IPS-15b (cell line): Measurements from ENCODE around the gene BMP8A.

Experiments used
- H3K27me3 ChIP-seq: one replicate; pipeline ENCODE4 v1.6.1; 2013; ENCODE audit warnings: low read length; ENCODE audit not compliant: control insufficient read depth, insufficient read depth
- H3K36me3 ChIP-seq: one replicate; pipeline ENCODE4 v1.6.1; 2013; ENCODE audit warnings: low read length; ENCODE audit not compliant: control insufficient read depth, insufficient read depth
- H3K4me1 ChIP-seq: one replicate; pipeline ENCODE4 v1.6.1; 2013; ENCODE audit warnings: mild to moderate bottlenecking, low read length; ENCODE audit not compliant: control insufficient read depth, insufficient read depth
- H3K4me3 ChIP-seq: one replicate; pipeline ENCODE4 v1.5.1; 2013; ENCODE audit warnings: low read depth, low read length
- H3K9ac ChIP-seq: one replicate; pipeline ENCODE4 v1.6.1; 2013; ENCODE audit warnings: low read depth, mild to moderate bottlenecking, low read length
- H3K9me3 ChIP-seq: one replicate; pipeline ENCODE4 v1.6.1; 2013; ENCODE audit warnings: mild to moderate bottlenecking, low read length; ENCODE audit not compliant: control insufficient read depth, insufficient read depth

The BMP8A gene

DNA sequence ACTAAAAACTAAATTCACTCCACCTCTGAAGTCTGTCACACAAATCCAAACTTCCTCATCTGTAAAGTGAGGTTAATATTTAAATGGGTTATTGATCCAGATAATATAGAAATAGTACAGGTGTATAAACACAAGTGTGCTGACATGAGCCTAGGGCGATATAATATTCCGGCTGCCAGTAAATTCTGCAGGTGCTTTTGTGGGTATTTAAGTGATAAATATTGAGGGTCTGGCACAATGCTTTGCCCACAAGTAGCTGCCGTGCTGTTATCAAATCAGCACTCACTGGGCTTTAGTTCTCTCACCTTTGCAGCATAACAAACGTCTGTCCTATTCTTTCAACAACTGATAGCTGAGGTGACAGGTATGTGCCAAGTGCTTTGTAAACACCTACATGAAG is 77.6 kb downstream of the BMP8A start:
- Histone ChIP-seq H3K27me3 (no peaks in the 10 kb centered on the region), H3K4me1 (peaks cover 5% of the 10 kb centered on the region), H3K36me3 (peaks cover 75% of the 10 kb centered on the region), H3K9ac (no peak overlapping the region), H3K4me3 (no peak overlapping the region), H3K9me3 (no peaks in the 10 kb centered on the region)

DNA sequence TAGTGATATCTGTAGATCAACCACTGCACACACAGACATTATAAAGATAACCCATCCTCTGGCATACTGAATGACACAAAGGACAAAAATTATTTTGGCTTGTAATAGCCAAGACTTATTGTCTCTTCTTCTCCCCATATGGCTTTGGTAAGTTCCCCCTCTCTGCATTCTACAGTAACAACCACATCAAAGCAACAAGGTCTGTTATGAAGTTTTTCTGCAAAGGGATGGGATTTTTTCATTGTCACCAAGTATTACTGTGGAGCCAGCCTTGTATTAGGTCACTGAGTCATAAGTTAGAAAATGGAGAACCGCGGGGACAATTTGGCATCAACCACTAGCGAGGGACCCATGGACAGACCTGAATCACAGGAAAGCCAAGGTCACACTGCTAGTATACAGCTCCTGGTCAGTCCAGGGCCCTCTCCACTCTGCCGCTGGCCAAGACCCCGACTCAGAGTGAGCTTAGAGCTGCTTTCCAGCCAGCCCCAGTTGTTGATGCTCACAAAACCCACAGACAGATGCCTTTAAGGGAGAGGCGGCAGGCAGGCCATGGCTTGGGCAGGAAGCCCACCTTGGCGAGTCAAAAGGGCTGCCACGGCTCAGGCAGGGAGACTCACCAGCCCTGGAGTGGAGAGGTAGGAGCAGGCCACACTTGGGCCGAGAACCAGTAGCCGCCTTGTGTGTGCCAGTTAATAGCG is 79.2 kb downstream of the BMP8A start:
- peaks cover 71% of the 10 kb centered on the region for H3K36me3 ChIP-seq
- H3K9ac ChIP-seq, result no peak overlapping the region
- H3K27me3 ChIP-seq, result no peaks in the 10 kb centered on the region
- no peaks in the 10 kb centered on the region for H3K9me3 ChIP-seq
- peaks cover 15% of the 10 kb centered on the region for H3K4me1 ChIP-seq
- no peak overlapping the region for H3K4me3 ChIP-seq

DNA sequence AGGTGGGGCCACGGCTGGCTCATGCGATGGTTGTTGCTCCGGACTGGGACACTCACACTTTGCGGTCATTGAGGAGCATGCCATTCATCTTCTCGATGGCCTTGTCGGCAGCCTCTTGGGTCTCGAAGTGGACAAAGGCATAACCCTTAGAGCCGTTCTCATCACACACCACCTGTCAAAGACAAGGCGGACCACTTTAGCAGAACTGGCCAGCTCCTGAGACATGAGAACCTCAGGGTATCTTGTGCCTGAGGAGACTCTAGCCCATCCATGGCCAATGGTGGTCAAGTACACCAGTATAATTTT is 79.7 kb downstream of the BMP8A start:
- Histone ChIP-seq H3K27me3 (no peaks in the 10 kb centered on the region), H3K9ac (no peak overlapping the region), H3K4me1 (peaks cover 15% of the 10 kb centered on the region), H3K36me3 (peaks cover 68% of the 10 kb centered on the region), H3K4me3 (no peak overlapping the region), H3K9me3 (no peaks in the 10 kb centered on the region)

GRCh38 chr1:39572379-39573096 is 81.1 kb downstream of the BMP8A start:
- peaks cover 55% of the 10 kb centered on the region for H3K36me3 ChIP-seq
- H3K4me1 ChIP-seq, result peaks cover 15% of the 10 kb centered on the region
- no peak overlapping the region for H3K9ac ChIP-seq
- no peaks in the 10 kb centered on the region for H3K9me3 ChIP-seq
- H3K4me3 ChIP-seq, result no peak overlapping the region
- H3K27me3 ChIP-seq, result no peaks in the 10 kb centered on the region

DNA sequence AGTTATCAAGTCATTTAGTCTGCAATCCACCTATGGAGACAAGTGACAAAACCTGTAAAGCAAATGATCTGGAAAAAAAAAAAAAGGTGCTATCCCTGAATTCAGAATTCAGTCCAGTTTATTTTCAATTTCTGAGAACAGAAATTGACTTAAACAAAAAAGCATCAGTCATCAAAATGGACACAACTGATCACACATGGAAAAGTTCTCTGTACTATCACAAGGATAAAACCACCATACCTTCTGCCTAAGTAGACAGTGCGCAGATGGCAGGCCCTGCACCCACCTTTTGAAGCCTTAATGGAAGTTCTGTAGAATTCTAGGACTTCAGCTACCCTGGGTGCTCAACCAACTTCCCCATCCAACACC is 81.6 kb downstream of the BMP8A start:
- H3K4me3 ChIP-seq, result no peak overlapping the region
- H3K36me3 ChIP-seq, result peaks cover 52% of the 10 kb centered on the region
- no peaks in the 10 kb centered on the region for H3K27me3 ChIP-seq
- no peak overlapping the region for H3K9ac ChIP-seq
- peaks cover 15% of the 10 kb centered on the region for H3K4me1 ChIP-seq
- no peaks in the 10 kb centered on the region for H3K9me3 ChIP-seq

- H3K4me3 ChIP-seq, result peak overlapping the region; percentile 63
- no peak overlapping the region for H3K9ac ChIP-seq
- H3K36me3 ChIP-seq, result peaks cover 43% of the 10 kb centered on the region
- peaks cover 15% of the 10 kb centered on the region for H3K4me1 ChIP-seq
- H3K9me3 ChIP-seq, result no peaks in the 10 kb centered on the region
- peaks cover 3% of the 10 kb centered on the region for H3K27me3 ChIP-seq
Observed at GRCh38 chr1:39573736-39574624, 82.5 kb downstream of the BMP8A start.

GRCh38 chr1:39574646-39575045 is 83.2 kb downstream of the BMP8A start:
- Histone ChIP-seq H3K36me3 (peaks cover 37% of the 10 kb centered on the region), H3K4me3 (peak overlapping the region; percentile 63), H3K9ac (peak overlapping the region; percentile 56), H3K4me1 (peaks cover 15% of the 10 kb centered on the region), H3K9me3 (no peaks in the 10 kb centered on the region), H3K27me3 (peaks cover 3% of the 10 kb centered on the region)
